PC-9 (cell line): ENCODE results near the gene TSHZ2. TPM values are rescaled to one million over a fixed set of nuclear protein-coding genes. Genes with fewer than 3 reads are reported as not detected.

ENCODE experiments used
- BruUV-seq: library from RNA; stranded (reverse); fragments of 400-500 nt; replicated peaks from 2 replicates; lab custom pipeline; 2021; lab: Mats Ljungman, UMichigan
- CTCF ChIA-PET: fragments of 300-600 bp; sonication (Branson Sonifier 250); formaldehyde crosslinking; loops from one replicate; lab custom pipeline; 2022; ENCODE audit warnings: antibody characterized with exemption; lab: Charles Lee
- POLR2A ChIA-PET: fragments of 300-600 bp; sonication (Branson Sonifier 250); formaldehyde crosslinking; loops from one replicate; lab custom pipeline; 2022; ENCODE audit warnings: antibody characterized with exemption; ENCODE audit not compliant: unreplicated experiment; lab: Charles Lee
- DNase-seq, 2 experiments: peaks; one replicate each; pipeline versions ENCODE4 v3.0.0 to v3.0.0-alpha.2; 2015 to 2022; ENCODE audit warnings: mixed read lengths in 1 of 2
- H2AFZ ChIP-seq: fragments of 200-600 bp; sonication (generic); 2 replicates; pipeline ENCODE4 v1.8.1; 2017; ENCODE audit warnings: antibody characterized with exemption
- H3F3A ChIP-seq: fragments of 200-600 bp; sonication (generic); 2 replicates; pipeline ENCODE4 v1.8.1; 2017; ENCODE audit warnings: antibody characterized with exemption, mild to moderate bottlenecking, low read depth; ENCODE audit not compliant: insufficient read depth
- H3K27ac ChIP-seq: fragments of 200-600 bp; sonication (generic); 2 replicates; pipeline ENCODE4 v1.6.1; 2016; ENCODE audit warnings: mixed run types
- H3K27me3 ChIP-seq: fragments of 200-600 bp; sonication (generic); 2 replicates; pipeline ENCODE4 v1.6.1; 2016; ENCODE audit warnings: low read depth, mixed run types; ENCODE audit not compliant: insufficient read depth
- H3K36me3 ChIP-seq: fragments of 200-600 bp; sonication (generic); 2 replicates; pipeline ENCODE4 v1.6.1; 2016; ENCODE audit warnings: low read depth, mixed run types
- H3K4me1 ChIP-seq: fragments of 200-600 bp; sonication (generic); replicated peaks from 2 replicates; pipeline ENCODE4 v1.6.1; 2016; ENCODE audit warnings: mixed run types; ENCODE audit not compliant: insufficient read depth
- H3K4me2 ChIP-seq: fragments of 200-600 bp; sonication (generic); 2 replicates; pipeline ENCODE4 v1.6.1; 2017; ENCODE audit warnings: mixed run types
- H3K4me3 ChIP-seq: fragments of 200-600 bp; sonication (generic); 2 replicates; pipeline ENCODE4 v1.6.1; 2016; ENCODE audit warnings: mixed run types
- H3K79me2 ChIP-seq: fragments of 200-600 bp; sonication (generic); 2 replicates; pipeline ENCODE4 v1.6.1; 2017; ENCODE audit warnings: low read depth, mixed run types
- H3K9me2 ChIP-seq: fragments of 200-600 bp; sonication (generic); 2 replicates; pipeline ENCODE4 v1.8.1; 2017; ENCODE audit warnings: mild to moderate bottlenecking; ENCODE audit not compliant: insufficient read depth
- H3K9me3 ChIP-seq: fragments of 200-600 bp; sonication (generic); 2 replicates; pipeline ENCODE4 v1.8.1; 2016; ENCODE audit warnings: low read depth; ENCODE audit not compliant: insufficient read depth
- H4K20me1 ChIP-seq: fragments of 200-600 bp; sonication (generic); 2 replicates; pipeline ENCODE4 v1.8.1; 2017; ENCODE audit not compliant: insufficient read depth
- CTCF ChIP-seq: fragments of 200-600 bp; sonication (generic); conservative IDR thresholded peaks from 2 replicates; pipeline ENCODE4 v1.6.1; 2017; ENCODE audit warnings: mixed run types, antibody characterized with exemption, mild to moderate bottlenecking, moderate library complexity
- EZH2 ChIP-seq: fragments of 200-600 bp; sonication (generic); IDR thresholded peaks from 2 replicates; pipeline ENCODE4 v1.8.0; 2017; ENCODE audit warnings: antibody characterized with exemption, low read depth
- intact Hi-C: fragments of 100-400 bp; cut with micrococcal nuclease; formaldehyde crosslinking; loops from one replicate; pipeline ENCODE4 v1.10.0; 2022; ENCODE audit not compliant: unreplicated experiment
- total RNA-seq: library from RNA; stranded (reverse); gene quantifications from 2 replicates; pipeline ENCODE4 v1.2.3, GENCODE V29; 2021

TSHZ2 gene
- total RNA-seq, 1 experiment from 2014 or later: not detected

GRCh38 chr20:53104884-53105283 lies 132.7 kb downstream of the TSHZ2 start:
- no peak for DNase-seq
- POLR2A ChIA-PET: no interaction called here
- Histone ChIP-seq H4K20me1 (no peaks in the 10 kb centered on the region), H3K79me2 (no peaks in the 10 kb centered on the region), H3K4me2 (no peak overlapping the region), H3K27me3 (peaks cover 71% of the 10 kb centered on the region), H3K4me1 (no peaks in the 10 kb centered on the region), H3K27ac (no peak overlapping the region), H2AFZ (no peak overlapping the region), H3K36me3 (no peaks in the 10 kb centered on the region), H3K9me3 (no peaks in the 10 kb centered on the region), H3F3A (no peaks in the 10 kb centered on the region), H3K4me3 (no peak overlapping the region), H3K9me2 (no peaks in the 10 kb centered on the region)
- intact Hi-C loops: no loop called here
- CTCF ChIA-PET: no interaction called here
- BruUV-seq: no TSS peak
- TF ChIP-seq EZH2: no peak
- TF ChIP-seq CTCF: no peak

- H3K4me3 ChIP-seq: no peak overlapping the region
- no TSS peak for BruUV-seq
- TF ChIP-seq CTCF (no peak), EZH2 (no peak)
- no peaks in the 10 kb centered on the region for H3F3A ChIP-seq
- no peaks in the 10 kb centered on the region for H3K36me3 ChIP-seq
- H3K27me3 ChIP-seq: peaks cover 5% of the 10 kb centered on the region; the same call in 1 of the 2 replicates
- no peaks in the 10 kb centered on the region for H3K4me1 ChIP-seq
- no peaks in the 10 kb centered on the region for H3K79me2 ChIP-seq
- ChIA-PET POLR2A (no interaction called here), CTCF (no interaction called here)
- intact Hi-C loops: no loop called here
- no peak overlapping the region for H2AFZ ChIP-seq
- DNase-seq: no peak
- no peaks in the 10 kb centered on the region for H3K9me3 ChIP-seq
- H3K27ac ChIP-seq: no peak overlapping the region
- H4K20me1 ChIP-seq: no peaks in the 10 kb centered on the region
- no peak overlapping the region for H3K4me2 ChIP-seq
- H3K9me2 ChIP-seq: no peaks in the 10 kb centered on the region
Observed at GRCh38 chr20:53116733-53117132, 144.6 kb downstream of the TSHZ2 start.

- peaks cover 11% of the 10 kb centered on the region; the same call in 1 of the 2 replicates for H3K27me3 ChIP-seq
- no peak overlapping the region for H3K4me3 ChIP-seq
- BruUV-seq: no TSS peak
- no peaks in the 10 kb centered on the region for H3F3A ChIP-seq
- no peaks in the 10 kb centered on the region for H3K9me3 ChIP-seq
- no peaks in the 10 kb centered on the region for H3K4me1 ChIP-seq
- no peaks in the 10 kb centered on the region for H3K9me2 ChIP-seq
- no peaks in the 10 kb centered on the region for H4K20me1 ChIP-seq
- intact Hi-C loops: no loop called here
- no peak for DNase-seq
- H3K79me2 ChIP-seq: no peaks in the 10 kb centered on the region
- ChIA-PET POLR2A (no interaction called here), CTCF (no interaction called here)
- no peak overlapping the region for H2AFZ ChIP-seq
- TF ChIP-seq CTCF (no peak), EZH2 (no peak)
- H3K36me3 ChIP-seq: no peaks in the 10 kb centered on the region
- H3K4me2 ChIP-seq: no peak overlapping the region
- no peak overlapping the region for H3K27ac ChIP-seq
Observed at GRCh38 chr20:53122853-53123252, 150.7 kb downstream of the TSHZ2 start.
